ENCODE data around the gene PIP5KL1. TPM values are rescaled to one million over a fixed set of nuclear protein-coding genes. Genes with fewer than 3 reads are reported as not detected.
A peak's percentile ranks its signal among the peaks of the same experiment; 100 is the strongest.

The PIP5KL1 gene
- total RNA-seq, 2 experiments from 2014 or later: 0.94 to 2.9 TPM

DNA sequence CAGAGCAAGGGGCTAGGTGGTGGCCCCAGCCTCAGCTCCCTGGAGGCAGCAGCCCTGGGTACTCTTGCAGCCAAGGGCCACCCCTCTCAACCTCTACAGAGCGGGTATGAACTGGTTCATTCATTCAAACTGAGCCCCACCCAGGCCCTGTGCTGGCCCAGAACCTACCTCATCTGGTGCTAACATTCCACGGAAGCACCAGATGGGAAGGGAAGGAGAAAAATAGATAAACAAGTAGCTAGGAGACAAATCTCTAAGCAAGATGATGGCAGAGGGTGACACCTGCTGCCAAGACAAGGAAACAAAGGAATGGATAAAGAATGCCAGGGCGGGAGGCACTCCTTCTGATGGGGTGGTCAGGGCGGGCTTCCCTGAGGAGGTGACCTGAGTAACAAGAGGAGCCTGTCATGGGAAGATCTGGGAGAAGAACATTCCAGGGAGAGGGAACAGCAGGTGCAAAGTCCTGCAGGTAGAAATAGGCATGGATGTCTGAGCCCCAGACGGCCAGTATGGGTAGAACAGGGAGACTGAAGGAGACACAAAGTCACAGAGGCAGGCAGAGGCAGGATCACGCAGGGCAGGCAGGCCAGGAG, 19.9 kb downstream of the PIP5KL1 start:
- peaks cover 39% of the 10 kb centered on the region for H3K4me1 Mint-ChIP-seq (ENCODE audit: low read depth)
- CTCF ChIA-PET: interaction anchor here (0.7 to 2.4 kb wide), 5 partner anchors 11 to 176 kb away, joined by 3 to 11 read pairs (median 4); partner anchors contain the start of genes ST6GALNAC6 and TOR2A
- no peak overlapping the region for H3K4me3 Mint-ChIP-seq
- POLR2A ChIA-PET: no interaction called here
- H3K27me3 Mint-ChIP-seq: no peaks in the 10 kb centered on the region
- no peaks in the 10 kb centered on the region for H3K9me3 Mint-ChIP-seq
- DNase-seq: no peak
- peak overlapping the region; percentile 95 for H3K27ac Mint-ChIP-seq
- H3K36me3 Mint-ChIP-seq: peaks cover 22% of the 10 kb centered on the region
- intact Hi-C loops (cut with micrococcal nuclease): loop anchor here (5.0 kb wide), 1 partner anchor 43 kb away; no protein-coding TSS in a partner anchor

DNA sequence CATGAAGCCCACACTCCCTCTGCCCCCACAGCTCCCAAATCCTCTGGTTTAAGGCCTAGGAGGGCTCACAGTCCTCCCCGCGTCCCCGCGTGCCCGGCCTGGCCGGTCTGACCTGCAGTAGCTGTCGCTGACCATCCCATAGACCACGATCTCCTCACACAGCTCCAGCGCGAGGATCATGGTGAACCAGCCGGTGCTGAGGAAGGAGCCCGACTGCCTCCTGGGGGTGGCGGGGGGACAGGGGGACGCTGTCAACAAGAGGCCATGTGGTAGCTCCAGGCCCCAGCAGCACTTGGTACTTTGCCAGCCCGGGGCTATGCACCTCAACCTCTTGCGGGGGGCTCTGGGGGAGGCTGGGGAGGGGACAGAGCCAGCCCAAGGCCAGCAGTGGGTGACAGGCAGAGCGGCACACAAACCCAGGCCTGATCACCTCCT, 20.7 kb downstream of the PIP5KL1 start:
- DNase-seq: no peak
- Mint-ChIP-seq H3K27me3 (no peaks in the 10 kb centered on the region), H3K27ac (no peak overlapping the region), H3K9me3 (no peaks in the 10 kb centered on the region), H3K4me3 (no peak overlapping the region), H3K4me1 (ENCODE audit: low read depth) (peaks cover 38% of the 10 kb centered on the region), H3K36me3 (peaks cover 22% of the 10 kb centered on the region)
- ChIA-PET CTCF (interaction anchor here (0.7 to 2.4 kb wide), 4 partner anchors 11 to 175 kb away, joined by 3 to 11 read pairs (median 6); partner anchors contain the start of genes ST6GALNAC6 and TOR2A), POLR2A (no interaction called here)
- intact Hi-C loops (cut with micrococcal nuclease): loop anchor here (5.0 kb wide), 1 partner anchor 43 kb away; no protein-coding TSS in a partner anchor

DNA sequence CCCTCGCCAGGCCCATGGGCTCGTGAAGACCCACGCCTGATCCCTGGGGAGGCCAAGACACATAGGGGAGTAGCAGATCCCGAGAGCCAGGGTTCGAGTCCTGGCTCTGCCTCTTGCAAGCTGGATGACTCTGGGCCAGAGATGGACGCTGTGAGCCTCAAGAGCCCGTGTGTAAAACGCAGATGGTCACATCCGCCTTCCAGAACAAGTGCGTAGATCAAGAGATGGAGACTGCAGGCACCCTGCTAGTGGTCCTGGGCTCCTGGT, 22.0 kb downstream of the PIP5KL1 start:
- Mint-ChIP-seq H3K36me3 (peaks cover 25% of the 10 kb centered on the region), H3K27me3 (no peaks in the 10 kb centered on the region), H3K9me3 (no peaks in the 10 kb centered on the region), H3K4me3 (no peak overlapping the region), H3K4me1 (ENCODE audit: low read depth) (peaks cover 40% of the 10 kb centered on the region), H3K27ac (no peak overlapping the region)
- intact Hi-C loops (cut with micrococcal nuclease): no loop called here
- POLR2A ChIA-PET: no interaction called here
- DNase-seq: no peak
- CTCF ChIA-PET: no interaction called here

DNA sequence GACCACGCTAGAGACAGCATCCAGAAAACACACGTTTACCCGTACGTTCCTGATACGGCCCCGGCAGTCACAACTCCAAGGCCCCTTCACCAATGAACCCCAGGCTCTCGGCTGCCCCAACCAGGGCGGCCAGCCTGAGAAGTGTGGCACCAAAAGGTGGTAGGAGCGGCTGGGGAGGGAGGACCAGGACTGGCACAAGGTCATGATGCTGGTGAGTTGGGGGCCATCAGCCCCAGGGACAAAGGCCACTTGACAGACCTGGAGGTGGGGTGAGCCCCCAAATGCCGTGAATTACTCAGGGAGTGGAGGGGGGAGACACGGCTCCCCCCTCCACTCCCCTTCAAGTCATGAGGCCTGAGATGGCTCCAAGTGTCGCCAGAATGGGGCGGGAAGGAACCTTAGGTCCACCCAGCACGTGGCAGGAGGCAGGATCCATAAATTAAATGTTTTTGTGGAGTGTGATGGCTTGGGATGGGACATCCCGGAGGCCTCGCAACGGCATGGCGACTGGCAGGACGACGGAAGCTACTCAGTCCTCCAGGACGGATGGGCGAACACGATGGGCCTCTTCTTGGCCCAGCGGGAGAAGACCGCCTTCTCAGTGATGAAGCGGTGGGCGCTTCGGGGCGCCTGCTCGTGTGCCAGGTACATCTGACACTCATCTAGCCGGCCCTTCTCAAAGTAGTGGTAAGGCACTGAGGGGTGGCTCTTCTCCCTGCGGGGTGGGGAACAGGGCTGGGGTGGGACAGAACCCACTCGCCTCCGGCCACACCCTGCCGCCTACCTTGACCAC, 22.5 kb downstream of the PIP5KL1 start:
- Mint-ChIP-seq H3K36me3 (peaks cover 24% of the 10 kb centered on the region), H3K9me3 (no peaks in the 10 kb centered on the region), H3K27me3 (no peaks in the 10 kb centered on the region), H3K4me1 (ENCODE audit: low read depth) (peaks cover 45% of the 10 kb centered on the region), H3K4me3 (no peak overlapping the region), H3K27ac (peak overlapping the region; percentile 54)
- CTCF ChIA-PET: no interaction called here
- intact Hi-C loops (cut with micrococcal nuclease): no loop called here
- DNase-seq: no peak
- POLR2A ChIA-PET: no interaction called here

DNA sequence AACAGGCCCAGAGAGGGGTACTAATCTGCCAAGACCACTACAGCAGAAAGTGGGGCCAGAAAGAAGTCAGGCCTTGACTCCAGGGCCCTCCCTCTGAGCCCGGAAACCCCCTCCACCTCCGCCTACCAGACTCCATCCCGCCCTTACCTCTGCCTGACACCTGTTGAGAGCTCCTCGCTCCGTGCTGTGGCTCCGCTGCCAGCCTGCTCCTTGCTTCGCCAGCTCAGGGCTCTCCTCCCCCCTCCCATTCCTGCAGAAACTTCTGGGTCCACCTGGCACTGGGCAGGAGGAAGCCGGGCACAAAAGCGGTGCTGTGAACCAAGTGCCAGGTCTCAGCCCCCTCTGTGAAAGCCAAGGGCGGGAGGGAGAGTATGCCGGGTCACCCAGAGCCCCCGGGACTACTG, 24.8 kb downstream of the PIP5KL1 start:
- POLR2A ChIA-PET: interaction anchor here (0.8 to 1.2 kb wide), 3 partner anchors 11 to 194 kb away, joined by 4 to 7 read pairs (median 4); partner anchors contain the start of gene ST6GALNAC4
- peaks cover 38% of the 10 kb centered on the region for H3K4me1 Mint-ChIP-seq (ENCODE audit: low read depth)
- intact Hi-C loops (cut with micrococcal nuclease): loop anchor here (1.0 to 2.0 kb wide), 2 partner anchors 13 to 119 kb away; partner anchors contain the start of gene CDK9
- CTCF ChIA-PET: interaction anchor here (0.6 to 2.4 kb wide), 5 partner anchors 10 to 171 kb away, joined by 3 to 7 read pairs (median 5); partner anchors contain the start of gene TOR2A
- peak overlapping the region; percentile 91 for H3K4me3 Mint-ChIP-seq
- H3K27me3 Mint-ChIP-seq: no peaks in the 10 kb centered on the region
- H3K36me3 Mint-ChIP-seq: peaks cover 12% of the 10 kb centered on the region
- peak overlapping the region; percentile 98 for H3K27ac Mint-ChIP-seq
- peak; percentile 83 for DNase-seq
- no peaks in the 10 kb centered on the region for H3K9me3 Mint-ChIP-seq

DNA sequence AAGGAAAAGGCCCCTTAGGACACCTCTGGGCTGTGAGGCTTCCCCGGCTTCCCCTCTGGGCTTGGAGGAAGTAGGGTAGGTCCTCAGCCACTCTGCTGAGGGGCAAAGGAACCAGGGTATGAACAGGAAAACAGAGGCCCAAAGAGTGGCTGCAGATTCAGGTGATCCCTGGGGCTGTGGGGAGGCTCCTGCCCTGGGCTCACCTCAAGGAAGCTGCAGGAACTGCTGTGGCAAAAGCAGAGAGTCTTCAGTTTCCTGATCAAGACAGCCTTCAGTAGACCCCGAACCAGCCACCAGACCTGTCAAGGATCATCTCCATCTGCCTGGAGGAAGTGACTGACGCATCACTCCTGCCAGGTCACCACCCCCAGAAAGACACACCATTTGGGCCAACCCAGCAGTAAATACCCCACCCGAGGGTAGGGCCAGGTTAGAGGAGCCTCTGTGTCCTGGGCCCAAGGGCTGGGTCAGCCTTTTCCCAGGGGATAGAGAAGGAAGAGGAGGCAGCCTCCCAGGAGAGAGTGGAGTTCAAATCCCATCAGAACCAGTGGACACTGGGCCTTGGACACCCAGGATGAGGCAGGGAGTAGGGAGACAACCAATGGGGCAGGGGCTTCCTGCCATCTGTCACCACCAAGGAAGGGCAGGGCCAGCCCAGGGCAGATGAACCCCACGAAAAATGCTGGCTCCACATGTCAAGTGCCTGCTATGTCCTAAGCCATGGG, 25.4 kb downstream of the PIP5KL1 start:
- no peaks in the 10 kb centered on the region for H3K27me3 Mint-ChIP-seq
- ChIA-PET CTCF (interaction anchor here (0.6 to 2.4 kb wide), 7 partner anchors 11 to 170 kb away, joined by 3 to 9 read pairs (median 6); partner anchors contain the start of genes ST6GALNAC4 and TOR2A), POLR2A (interaction anchor here (1.1 kb wide), 1 partner anchor 126 kb away, joined by 3 read pairs; no protein-coding TSS in a partner anchor)
- H3K4me3 Mint-ChIP-seq: peak overlapping the region; percentile 91
- H3K4me1 Mint-ChIP-seq (ENCODE audit: low read depth): peaks cover 32% of the 10 kb centered on the region
- peaks cover 12% of the 10 kb centered on the region for H3K36me3 Mint-ChIP-seq
- H3K27ac Mint-ChIP-seq: peak overlapping the region; percentile 98
- H3K9me3 Mint-ChIP-seq: no peaks in the 10 kb centered on the region
- intact Hi-C loops (cut with micrococcal nuclease): loop anchor here (2.0 kb wide), 1 partner anchor 14 kb away; no protein-coding TSS in a partner anchor
- DNase-seq: peak; percentile 81

DNA sequence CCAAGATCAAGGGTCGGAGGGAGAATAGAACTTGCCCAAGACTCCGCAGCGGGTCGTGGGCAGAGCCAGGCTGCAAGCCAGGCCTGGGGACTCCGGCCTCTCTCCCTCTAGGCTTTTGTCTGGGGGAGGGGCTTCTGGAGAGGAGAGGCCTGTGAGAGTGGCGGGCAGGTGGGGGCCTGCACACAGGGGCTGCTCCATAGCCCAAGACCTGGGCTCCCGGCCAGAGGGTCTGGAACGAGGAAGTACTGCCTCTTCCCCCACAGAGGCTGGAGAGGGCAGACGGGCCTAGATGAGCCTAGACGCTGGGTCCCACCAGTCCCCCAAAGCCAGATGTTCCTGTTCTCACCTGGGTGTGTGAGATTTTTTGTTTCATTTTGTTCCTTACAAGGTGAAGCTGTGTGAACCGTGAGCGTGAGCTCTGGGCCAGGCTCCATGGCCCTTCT, 26.0 kb downstream of the PIP5KL1 start:
- DNase-seq: peak; percentile 50
- POLR2A ChIA-PET: interaction anchor here (1.1 to 1.4 kb wide), 2 partner anchors 8 to 125 kb away, joined by 3 to 5 read pairs; no protein-coding TSS in a partner anchor
- Mint-ChIP-seq H3K27ac (peak overlapping the region; percentile 98), H3K9me3 (no peaks in the 10 kb centered on the region), H3K4me3 (peak overlapping the region; percentile 91), H3K4me1 (ENCODE audit: low read depth) (peaks cover 36% of the 10 kb centered on the region), H3K27me3 (no peaks in the 10 kb centered on the region), H3K36me3 (peaks cover 10% of the 10 kb centered on the region)
- intact Hi-C loops (cut with micrococcal nuclease): loop anchor here (2.0 kb wide), 1 partner anchor 14 kb away; no protein-coding TSS in a partner anchor
- CTCF ChIA-PET: interaction anchor here (0.6 to 1.5 kb wide), 6 partner anchors 12 to 327 kb away, joined by 3 to 9 read pairs (median 4); partner anchors contain the start of gene ST6GALNAC4

DNA sequence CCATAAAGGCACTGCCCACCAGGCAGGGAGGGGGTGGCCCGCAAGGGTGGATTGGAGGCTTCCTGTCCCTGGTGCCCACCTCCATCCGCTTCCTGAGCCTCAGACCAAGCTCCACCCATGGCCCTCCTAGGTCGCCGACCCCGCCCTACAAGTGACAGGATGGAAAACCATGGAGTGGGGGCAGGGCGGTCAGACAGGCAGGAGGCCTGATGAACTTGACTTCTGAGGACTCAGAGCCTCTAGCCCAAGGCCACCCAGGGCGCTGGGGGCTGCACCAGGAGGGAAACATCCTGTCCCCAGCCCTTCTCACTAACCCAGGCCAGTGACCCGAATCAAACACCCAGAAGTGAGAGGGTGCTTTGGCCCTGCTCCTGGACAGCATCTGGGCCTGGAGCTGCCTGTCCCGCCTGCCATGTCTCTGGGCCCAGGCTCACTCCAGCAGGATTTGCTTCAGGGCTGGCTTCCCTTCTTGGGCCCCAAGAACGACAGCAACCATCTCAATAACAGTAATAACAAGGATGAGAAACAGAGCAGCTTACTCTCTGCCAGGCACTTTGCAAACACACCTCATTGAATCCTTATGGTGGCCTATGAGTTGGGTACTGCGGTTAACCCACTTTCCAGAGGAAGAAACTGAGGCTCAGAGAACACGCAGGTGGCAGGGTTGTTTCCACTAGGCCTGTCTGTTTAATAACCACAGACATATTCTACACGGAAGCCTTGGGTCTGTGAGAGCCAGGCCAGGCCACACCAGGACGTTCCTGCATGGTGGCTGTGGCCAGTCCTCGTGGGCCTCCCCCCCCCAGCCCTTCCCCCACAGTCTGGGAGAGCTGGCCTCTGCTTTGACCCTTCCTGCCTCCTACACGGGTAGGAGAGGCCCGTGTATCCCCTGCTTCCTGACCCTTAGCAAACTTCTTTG, 26.8 kb downstream of the PIP5KL1 start:
- peak; percentile 95 for DNase-seq
- CTCF ChIA-PET: interaction anchor here (0.6 to 1.5 kb wide), 9 partner anchors 13 to 326 kb away, joined by 3 to 9 read pairs (median 3); partner anchors contain the start of gene ST6GALNAC4
- Mint-ChIP-seq H3K36me3 (peaks cover 9% of the 10 kb centered on the region), H3K27me3 (no peaks in the 10 kb centered on the region), H3K27ac (peak overlapping the region; percentile 98), H3K9me3 (no peaks in the 10 kb centered on the region), H3K4me3 (peak overlapping the region; percentile 91), H3K4me1 (ENCODE audit: low read depth) (peaks cover 36% of the 10 kb centered on the region)
- intact Hi-C loops (cut with micrococcal nuclease): loop anchor here (2.0 kb wide), 1 partner anchor 15 kb away; no protein-coding TSS in a partner anchor
- POLR2A ChIA-PET: interaction anchor here (0.6 to 1.4 kb wide), 7 partner anchors 9 to 147 kb away, joined by 3 to 10 read pairs (median 4); partner anchors contain the start of genes ENG and ST6GALNAC4

DNA sequence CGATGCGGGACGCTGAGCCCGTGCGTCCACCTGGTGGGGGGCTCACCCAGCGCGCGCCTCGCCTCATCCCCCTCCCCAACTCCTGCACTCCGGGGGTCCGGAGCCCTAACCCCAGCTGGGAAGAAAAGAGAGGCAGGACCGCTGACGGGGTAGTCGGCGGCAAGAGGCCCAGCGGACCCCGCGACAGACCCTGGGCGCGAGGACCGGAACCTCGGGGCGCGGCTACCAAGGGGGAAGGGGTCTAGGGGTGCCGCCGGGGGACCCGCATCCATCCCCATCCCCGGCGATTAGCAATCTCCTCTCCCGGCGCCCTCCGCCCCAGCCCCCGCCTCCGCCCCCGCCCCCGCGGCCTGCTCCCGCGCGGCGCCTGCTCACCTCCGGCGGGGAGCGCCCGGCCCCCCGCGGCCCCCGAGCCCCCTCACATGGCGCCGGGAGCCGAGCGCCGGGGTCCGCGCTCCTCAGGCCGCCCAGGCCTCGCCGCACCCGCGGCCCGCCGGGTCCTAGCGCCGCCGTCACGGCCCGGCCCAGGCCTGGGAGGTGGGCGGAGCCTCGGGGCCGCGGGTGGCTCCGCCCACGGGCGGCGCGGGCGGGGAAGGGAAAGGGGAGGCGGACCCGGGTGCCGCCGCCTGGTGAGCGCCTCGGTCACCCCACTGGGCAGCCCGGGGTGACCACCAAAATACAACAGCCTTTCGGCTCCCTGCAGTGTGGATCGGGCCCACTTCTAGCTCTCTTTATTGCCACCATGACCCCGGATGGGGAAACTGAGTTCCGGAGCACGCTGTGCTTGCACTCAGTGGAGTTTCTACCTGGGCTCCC, 31.2 kb downstream of the PIP5KL1 start, which contains the start of gene ST6GALNAC6:
TSS of gene ST6GALNAC6 (minus strand) at position 476 of the 816 bp plus-strand sequence. CDS start 1,622 bp downstream, outside the sequence.
- CTCF ChIA-PET: interaction anchor here (0.8 to 2.3 kb wide), 11 partner anchors 10 to 164 kb away, joined by 3 to 7 read pairs (median 4); partner anchors contain the start of genes ST6GALNAC4 and TOR2A
- H3K4me3 Mint-ChIP-seq: peak within 1 kb of the TSS; percentile 85
- peaks cover 33% of the 10 kb centered on the region for H3K36me3 Mint-ChIP-seq
- H3K4me1 Mint-ChIP-seq (ENCODE audit: low read depth): peaks cover 32% of the 10 kb centered on the region
- H3K27me3 Mint-ChIP-seq: no peaks in the 10 kb centered on the region
- H3K27ac Mint-ChIP-seq: peak within 1 kb of the TSS; percentile 82
- peak; percentile 79 for DNase-seq
- intact Hi-C loops (cut with micrococcal nuclease): loop anchor here (2.0 kb wide), 1 partner anchor 17 kb away; the partner anchor contains the start of gene ST6GALNAC4
- H3K9me3 Mint-ChIP-seq: no peaks in the 10 kb centered on the region
- POLR2A ChIA-PET: interaction anchor here (0.5 to 1.1 kb wide), 2 partner anchors 30 to 91 kb away, joined by 3 read pairs; no protein-coding TSS in a partner anchor

Measured in activated CD4-positive, alpha-beta memory T cell treated with anti-CD3 and anti-CD28 coated beads for 36 hours (primary cell).